ENCODE measurements around the gene STAG3.
"Not testable (repeated sequence)": the region's sequence is repeated elsewhere in the genome, so short reads cannot be mapped to it uniquely, and the experiment has no call there.

Gene STAG3

GRCh38 chr7:100173806-100174495 is 3.8 kb upstream of the STAG3 start:
- DNase-seq (ENCODE audit: low spot score), result no peak

GRCh38 chr7:100174582-100174981 is 3.1 kb upstream of the STAG3 start:
- DNase-seq (ENCODE audit: low spot score), result no peak

GRCh38 chr7:100175296-100175935 is 2.3 kb upstream of the STAG3 start:
- no peak for DNase-seq (ENCODE audit: low spot score)

- DNase-seq (ENCODE audit: low spot score), result no peak
These were observed 1.3 kb upstream of the STAG3 start for GRCh38 chr7:100176096-100177044.

GRCh38 chr7:100180084-100180483 is 2.4 kb downstream of the STAG3 start:
- DNase-seq (ENCODE audit: low spot score), result not testable (repeated sequence)

- DNase-seq (ENCODE audit: low spot score), result not testable (repeated sequence)
These were observed 4.9 kb downstream of the STAG3 start for GRCh38 chr7:100182616-100183015.

GRCh38 chr7:100183090-100183489 is 5.4 kb downstream of the STAG3 start:
- DNase-seq (ENCODE audit: low spot score), result not testable (repeated sequence)

- DNase-seq (ENCODE audit: low spot score), result no peak
These were observed 8.0 kb downstream of the STAG3 start for GRCh38 chr7:100185726-100186125.

- no peak for DNase-seq (ENCODE audit: low spot score)
These were observed 11.3 kb downstream of the STAG3 start for GRCh38 chr7:100189061-100189460.

GRCh38 chr7:100190048-100190711 is 12.5 kb downstream of the STAG3 start:
- no peak for DNase-seq (ENCODE audit: low spot score)

- no peak for DNase-seq (ENCODE audit: low spot score)
These were observed 14.1 kb downstream of the STAG3 start for GRCh38 chr7:100191775-100192174.

GRCh38 chr7:100192281-100192862 is 14.7 kb downstream of the STAG3 start:
- DNase-seq (ENCODE audit: low spot score), result not testable (repeated sequence)

GRCh38 chr7:100192969-100193368 is 15.3 kb downstream of the STAG3 start:
- no peak for DNase-seq (ENCODE audit: low spot score)

- no peak for DNase-seq (ENCODE audit: low spot score)
These were observed 17.5 kb downstream of the STAG3 start for GRCh38 chr7:100195222-100195621.

- DNase-seq (ENCODE audit: low spot score), result not testable (repeated sequence)
These were observed 18.2 kb downstream of the STAG3 start for GRCh38 chr7:100195901-100196322.

GRCh38 chr7:100198266-100198665 is 20.5 kb downstream of the STAG3 start:
- DNase-seq (ENCODE audit: low spot score), result no peak

GRCh38 chr7:100200693-100201092 is 23.0 kb downstream of the STAG3 start:
- DNase-seq (ENCODE audit: low spot score), result no peak

- DNase-seq (ENCODE audit: low spot score), result no peak
These were observed 26.7 kb downstream of the STAG3 start for GRCh38 chr7:100204454-100204853.

GRCh38 chr7:100208911-100209408 is 31.2 kb downstream of the STAG3 start:
- DNase-seq (ENCODE audit: low spot score), result no peak

GRCh38 chr7:100209493-100209892 is 31.8 kb downstream of the STAG3 start:
- no peak for DNase-seq (ENCODE audit: low spot score)

GRCh38 chr7:100210805-100211204 is 33.1 kb downstream of the STAG3 start:
- no peak for DNase-seq (ENCODE audit: low spot score)
